Hepatocyte (in vitro differentiated cells): ENCODE results near the gene IFT172. TPM values are rescaled to one million over a fixed set of nuclear protein-coding genes. Genes with fewer than 3 reads are reported as not detected.

Experiments
- DNase-seq: peaks from one replicate; pipeline ENCODE4 v3.0.0-alpha.2; 2016; ENCODE audit warnings: low spot score
- H2AFZ ChIP-seq: fragments of 200-600 bp; sonication (generic); 2 replicates; pipeline ENCODE4 v1.6.0; 2016; ENCODE audit warnings: antibody characterized with exemption, mild to moderate bottlenecking
- H3K27ac ChIP-seq: fragments of 200-600 bp; sonication (generic); 2 replicates; pipeline ENCODE4 v1.5.1; 2016; ENCODE audit warnings: mild to moderate bottlenecking
- H3K27me3 ChIP-seq: fragments of 200-600 bp; sonication (generic); 2 replicates; pipeline ENCODE4 v1.6.1; 2016
- H3K36me3 ChIP-seq: fragments of 200-600 bp; sonication (generic); replicated peaks from 2 replicates; pipeline ENCODE4 v1.5.1; 2016; ENCODE audit warnings: low read depth; ENCODE audit not compliant: insufficient read depth
- H3K4me1 ChIP-seq: fragments of 200-600 bp; sonication (generic); 2 replicates; pipeline ENCODE4 v1.5.1; 2016; ENCODE audit warnings: mild to moderate bottlenecking, moderate library complexity; ENCODE audit not compliant: insufficient read depth
- H3K4me2 ChIP-seq: fragments of 200-600 bp; sonication (generic); 2 replicates; pipeline ENCODE4 v1.6.0; 2016
- H3K4me3 ChIP-seq: fragments of 200-600 bp; sonication (generic); 2 replicates; pipeline ENCODE4 v1.5.1; 2016; ENCODE audit warnings: mild to moderate bottlenecking
- H3K79me2 ChIP-seq: fragments of 200-600 bp; sonication (generic); 2 replicates; pipeline ENCODE4 v1.6.0; 2017; ENCODE audit warnings: mild to moderate bottlenecking
- H3K9me2 ChIP-seq: fragments of 200-600 bp; sonication (generic); replicated peaks from 2 replicates; pipeline ENCODE4 v1.6.0; 2017; ENCODE audit warnings: mild to moderate bottlenecking; ENCODE audit not compliant: insufficient read depth
- H3K9me3 ChIP-seq: fragments of 200-600 bp; sonication (generic); 2 replicates; pipeline ENCODE4 v1.5.1; 2016; ENCODE audit warnings: low read depth, mild to moderate bottlenecking
- H4K20me1 ChIP-seq: fragments of 200-600 bp; sonication (generic); 2 replicates; pipeline ENCODE4 v1.6.0; 2016; ENCODE audit warnings: mild to moderate bottlenecking; ENCODE audit not compliant: insufficient read depth, poor library complexity, severe bottlenecking
- CTCF ChIP-seq: fragments of 200-600 bp; sonication (generic); IDR thresholded peaks from 2 replicates; pipeline ENCODE4 v1.5.1; 2016; ENCODE audit warnings: antibody characterized with exemption, mild to moderate bottlenecking; ENCODE audit not compliant: poor library complexity
- EZH2 ChIP-seq: fragments of 200-600 bp; sonication (generic); IDR thresholded peaks from 2 replicates; pipeline ENCODE4 v1.6.1; 2016; ENCODE audit warnings: antibody characterized with exemption, mild to moderate bottlenecking, borderline replicate concordance
- EZH2phosphoT487 ChIP-seq: fragments of 200-600 bp; sonication (generic); IDR thresholded peaks from one replicate; pipeline ENCODE4 v1.6.1; 2018; ENCODE audit warnings: antibody characterized with exemption, mild to moderate bottlenecking, low read depth, moderate library complexity; ENCODE audit not compliant: unreplicated experiment, severe bottlenecking
- WGBS: methylation state at CpG from one replicate; pipeline ENCODE4 v1.1.6; 2016; ENCODE audit warnings: low lambda C conversion rate; ENCODE audit errors: missing lambda C conversion rate; 5-methylcytosine and 5-hydroxymethylcytosine counted together
- polyA plus RNA-seq: library from polyadenylated mRNA; unstranded; fragments of >200 nt; fragmentation: Nextera tagmentation; extraction: Ambion mirVana; gene quantifications from 2 replicates; pipeline ENCODE4 v1.2.1, GENCODE V29; 2016
- total RNA-seq: library from RNA; depleted of rRNA; stranded (reverse); fragments of >200 nt; gene quantifications from 2 replicates; pipeline ENCODE4 v1.2.3, GENCODE V29; 2014

Gene IFT172
- total and polyA plus RNA-seq, 2 experiments from 2014 or later: 13.0 to 13.3 TPM

GRCh38 chr2:27422958-27423357, 66.6 kb downstream of the IFT172 start:
- Histone ChIP-seq H3K4me3 (no peak overlapping the region), H3K9me3 (no peaks in the 10 kb centered on the region), H3K4me1 (peaks cover 4% of the 10 kb centered on the region), H3K79me2 (peaks cover 3% of the 10 kb centered on the region), H4K20me1 (no peaks in the 10 kb centered on the region), H3K9me2 (no peaks in the 10 kb centered on the region), H3K4me2 (no peak overlapping the region), H3K27me3 (no peaks in the 10 kb centered on the region), H3K36me3 (no peaks in the 10 kb centered on the region), H3K27ac (no peak overlapping the region), H2AFZ (no peak overlapping the region)
- no peak for DNase-seq
- 94% methylated on average over 3 of the region's 3 CpGs for WGBS
- TF ChIP-seq EZH2 (no peak), CTCF (no peak), EZH2phosphoT487 (no peak)

- Histone ChIP-seq H3K4me1 (no peaks in the 10 kb centered on the region), H3K4me3 (no peak overlapping the region), H3K4me2 (no peak overlapping the region), H3K79me2 (no peaks in the 10 kb centered on the region), H3K9me2 (no peaks in the 10 kb centered on the region), H3K36me3 (no peaks in the 10 kb centered on the region), H3K9me3 (no peaks in the 10 kb centered on the region), H3K27me3 (no peaks in the 10 kb centered on the region), H3K27ac (no peak overlapping the region), H4K20me1 (no peaks in the 10 kb centered on the region), H2AFZ (no peak overlapping the region)
- no peak for DNase-seq
- WGBS: 84% methylated on average over 4 of the region's 4 CpGs
- TF ChIP-seq EZH2phosphoT487 (no peak), EZH2 (no peak), CTCF (no peak)
Observed at GRCh38 chr2:27421660-27422250, 67.8 kb downstream of the IFT172 start.

DNA sequence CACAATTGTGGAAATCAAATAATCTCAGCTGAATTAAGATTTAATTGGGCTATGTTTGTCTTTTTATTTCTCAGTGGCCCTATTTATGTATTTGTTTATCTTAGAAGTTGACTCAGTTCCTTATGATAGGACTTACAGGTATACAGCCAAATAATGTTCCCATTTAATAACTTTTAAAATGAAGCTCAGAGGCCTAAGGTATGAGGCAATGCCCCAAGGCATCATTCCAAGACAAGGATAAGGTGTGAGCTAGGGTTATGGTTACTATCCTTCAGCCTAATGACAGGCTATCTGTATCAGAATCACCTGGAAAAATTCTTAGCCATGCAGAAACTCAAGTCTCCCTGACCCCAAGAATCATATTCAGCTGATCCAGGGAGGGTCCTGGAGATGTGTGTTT, 68.5 kb downstream of the IFT172 start:
- H3K27ac ChIP-seq: no peak overlapping the region
- no peaks in the 10 kb centered on the region for H3K4me1 ChIP-seq
- TF ChIP-seq CTCF (no peak), EZH2phosphoT487 (no peak), EZH2 (no peak)
- no peaks in the 10 kb centered on the region for H3K36me3 ChIP-seq
- no peak overlapping the region for H3K4me3 ChIP-seq
- H3K27me3 ChIP-seq: no peaks in the 10 kb centered on the region
- H3K79me2 ChIP-seq: no peaks in the 10 kb centered on the region
- H3K9me2 ChIP-seq: no peaks in the 10 kb centered on the region
- no peak for DNase-seq
- no peaks in the 10 kb centered on the region for H4K20me1 ChIP-seq
- no peak overlapping the region for H2AFZ ChIP-seq
- no peak overlapping the region for H3K4me2 ChIP-seq
- H3K9me3 ChIP-seq: no peaks in the 10 kb centered on the region

GRCh38 chr2:27416151-27416550, 73.4 kb downstream of the IFT172 start:
- no peaks in the 10 kb centered on the region for H3K36me3 ChIP-seq
- no peak overlapping the region for H3K4me3 ChIP-seq
- H3K27ac ChIP-seq: no peak overlapping the region
- H3K9me2 ChIP-seq: no peaks in the 10 kb centered on the region
- H3K79me2 ChIP-seq: no peaks in the 10 kb centered on the region
- no peaks in the 10 kb centered on the region for H3K9me3 ChIP-seq
- DNase-seq: no peak
- no peak for TF ChIP-seq EZH2
- TF ChIP-seq EZH2phosphoT487: no peak
- TF ChIP-seq CTCF: no peak
- H4K20me1 ChIP-seq: no peaks in the 10 kb centered on the region
- no peaks in the 10 kb centered on the region for H3K27me3 ChIP-seq
- no peaks in the 10 kb centered on the region for H3K4me1 ChIP-seq
- 93% methylated on average over 6 of the region's 6 CpGs for WGBS
- no peak overlapping the region for H3K4me2 ChIP-seq
- no peak overlapping the region for H2AFZ ChIP-seq
